Measurements from ENCODE around the gene DCAF8. TPM values are rescaled to one million over a fixed set of nuclear protein-coding genes. Genes with fewer than 3 reads are reported as not detected.

The DCAF8 gene
- total RNA-seq, 4 donors from 2014 or later: 121 to 359 (median 202) TPM

DNA sequence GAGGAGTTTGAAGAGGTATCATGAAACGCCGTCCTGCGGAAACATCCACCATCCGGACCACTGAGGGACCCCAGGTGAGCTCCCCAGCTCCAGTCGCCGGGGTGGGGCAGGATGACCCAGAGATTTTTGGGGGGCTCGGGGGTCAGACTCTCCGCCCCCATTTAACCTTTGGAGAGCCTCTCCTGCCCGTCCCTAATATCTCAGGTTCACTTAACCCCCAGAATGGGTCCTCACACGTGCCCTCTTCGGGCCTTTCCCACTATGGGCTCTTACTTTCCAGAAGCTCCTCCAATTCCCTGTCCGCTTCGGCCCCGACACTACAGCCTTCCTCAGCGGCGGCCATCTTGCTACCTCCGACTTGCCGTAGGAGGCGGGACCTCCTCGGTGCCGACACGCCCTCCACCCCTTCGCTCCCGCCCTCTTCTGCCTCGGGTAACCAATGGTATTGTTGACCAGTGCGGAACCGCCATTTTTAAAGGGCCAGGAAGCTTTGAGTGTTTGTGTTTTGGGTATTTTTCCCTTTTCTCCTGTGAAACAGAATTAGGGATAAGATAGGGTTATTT lies 22.5 kb upstream of the DCAF8 start, which contains the start of gene PEX19:
Gene PEX19, minus strand, starts transcription at position 352 of the 563 bp plus-strand sequence. Its CDS starts 9 bp downstream, at position 343.
- Histone ChIP-seq H3K27me3 (no peaks in the 10 kb centered on the region), H3K4me3 (peak within 1 kb of the TSS; percentile 67 to 76 (median 71)), H3K4me1 (peaks cover 0 to 13% (median 7%) of the 10 kb centered on the region in 4 donors), H3K27ac (peak within 1 kb of the TSS; percentile 71 to 78 (median 75)), H3K36me3 (peaks cover 0 to 46% (median 0%) of the 10 kb centered on the region in 3 donors), H3K9me3 (no peaks in the 10 kb centered on the region)
- peak; percentile 92 to 97 (median 95) for DNase-seq
- TF ChIP-seq POLR2A (IDR thresholded peaks at IDR 0.05): peak; percentile 61 to 66
- TF ChIP-seq CTCF (IDR thresholded peaks at IDR 0.05): no peak

DNA sequence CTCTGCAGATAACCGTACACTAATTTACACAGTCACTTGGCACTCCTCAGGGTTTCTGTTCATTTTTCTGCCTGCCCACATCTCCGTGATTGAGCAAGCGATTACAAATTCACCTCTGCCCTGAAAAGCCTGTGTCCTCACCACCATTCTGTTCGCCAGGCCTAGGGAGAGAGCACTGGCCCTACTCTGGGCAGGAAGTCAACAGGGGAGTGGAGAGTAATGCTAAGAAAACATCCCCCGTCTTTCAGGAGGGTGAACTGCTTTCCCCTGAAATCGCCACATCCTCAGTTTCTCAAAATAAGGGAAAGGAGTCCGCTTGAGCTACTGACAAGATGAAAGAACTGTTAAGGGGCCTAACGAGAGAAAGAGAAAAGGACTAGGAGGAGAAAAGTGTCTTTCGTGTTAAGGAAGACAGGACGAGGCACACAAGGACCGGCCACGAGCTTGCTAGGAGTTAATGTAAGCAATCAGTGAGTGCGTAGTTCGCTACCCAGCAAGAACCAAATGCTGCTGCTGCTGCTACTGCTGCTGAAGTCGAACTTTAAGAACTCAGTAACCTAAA lies 22.0 kb upstream of the DCAF8 start:
- H3K4me1 ChIP-seq: peaks cover 0 to 13% (median 7%) of the 10 kb centered on the region in 4 donors
- DNase-seq: peak in 2 of 3 donors; percentile 28 to 56
- H3K9me3 ChIP-seq: no peaks in the 10 kb centered on the region
- peak overlapping the region; percentile 71 to 78 (median 75) for H3K27ac ChIP-seq
- H3K27me3 ChIP-seq: no peaks in the 10 kb centered on the region
- H3K4me3 ChIP-seq: peak overlapping the region; percentile 67 to 76 (median 71)
- peaks cover 0 to 46% (median 0%) of the 10 kb centered on the region in 3 donors for H3K36me3 ChIP-seq
- TF ChIP-seq POLR2A (IDR thresholded peaks at IDR 0.05): peak; percentile 26 to 61
- no peak for TF ChIP-seq CTCF (IDR thresholded peaks at IDR 0.05)

DNA sequence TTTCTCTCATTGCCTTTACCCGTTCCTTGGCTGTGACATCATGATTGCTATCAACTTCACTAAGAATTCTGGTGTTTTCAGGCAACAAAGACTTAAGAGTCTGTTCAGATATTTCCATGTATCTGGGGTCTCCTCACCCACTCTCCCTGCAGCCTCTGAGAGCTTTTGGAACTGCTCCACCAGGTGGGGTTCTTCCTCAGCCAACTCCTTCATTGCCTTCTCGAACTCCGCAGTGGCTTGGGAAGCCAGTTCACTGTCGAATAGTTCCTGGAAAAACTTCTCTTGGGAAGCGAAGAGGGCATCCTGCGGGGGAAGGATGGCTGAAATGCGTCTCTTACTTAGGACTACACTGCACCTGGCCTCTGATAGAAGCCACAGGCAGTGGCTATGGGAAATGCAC lies 20.5 kb upstream of the DCAF8 start:
- no peak for DNase-seq
- Histone ChIP-seq H3K27me3 (no peaks in the 10 kb centered on the region), H3K4me1 (peaks cover 0 to 13% (median 7%) of the 10 kb centered on the region in 4 donors), H3K27ac (no peak overlapping the region), H3K4me3 (no peak overlapping the region), H3K9me3 (no peaks in the 10 kb centered on the region), H3K36me3 (peaks cover 0 to 55% (median 0%) of the 10 kb centered on the region in 3 donors)
- no peak for TF ChIP-seq POLR2A (IDR thresholded peaks at IDR 0.05)
- TF ChIP-seq CTCF (IDR thresholded peaks at IDR 0.05): no peak

DNA sequence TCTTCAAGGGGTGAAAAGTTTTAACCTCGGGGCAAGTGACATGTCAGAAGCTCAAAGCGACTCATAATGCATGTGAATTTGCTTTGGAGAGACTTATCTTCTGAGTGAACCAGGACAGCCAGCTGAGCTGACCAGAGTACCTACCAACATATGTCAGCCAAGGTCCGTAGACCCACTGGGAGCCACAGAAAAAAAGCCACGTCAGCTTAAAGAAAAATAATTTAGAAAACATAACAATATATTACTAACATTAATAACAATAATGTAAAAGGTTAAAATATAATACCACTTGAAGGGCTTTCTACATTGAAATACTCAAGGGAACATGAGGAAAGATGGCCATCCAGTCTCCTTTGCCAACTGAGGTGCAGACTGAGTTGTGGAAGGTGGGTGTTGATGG lies 15.6 kb upstream of the DCAF8 start:
- no peak overlapping the region for H3K27ac ChIP-seq
- H3K4me3 ChIP-seq: no peak overlapping the region
- peaks cover 0 to 67% (median 0%) of the 10 kb centered on the region in 3 donors for H3K36me3 ChIP-seq
- no peaks in the 10 kb centered on the region for H3K4me1 ChIP-seq
- TF ChIP-seq CTCF (IDR thresholded peaks at IDR 0.05) (no peak), POLR2A (IDR thresholded peaks at IDR 0.05) (no peak)
- H3K27me3 ChIP-seq: no peaks in the 10 kb centered on the region
- no peaks in the 10 kb centered on the region for H3K9me3 ChIP-seq
- no peak for DNase-seq

- no peak for DNase-seq
- Histone ChIP-seq H3K27me3 (no peaks in the 10 kb centered on the region), H3K9me3 (no peaks in the 10 kb centered on the region), H3K36me3 (peaks cover 0 to 61% (median 0%) of the 10 kb centered on the region in 3 donors), H3K4me3 (no peak overlapping the region), H3K27ac (no peak overlapping the region), H3K4me1 (no peaks in the 10 kb centered on the region)
- TF ChIP-seq POLR2A (IDR thresholded peaks at IDR 0.05) (no peak), CTCF (IDR thresholded peaks at IDR 0.05) (no peak)
These were observed 15.0 kb upstream of the DCAF8 start for GRCh38 chr1:160277330-160277729.
